Nephron progenitor cell (in vitro differentiated cells): ENCODE results near the gene RBMY1B.
"Not testable (repeated sequence)": the region's sequence is repeated elsewhere in the genome, so short reads cannot be mapped to it uniquely, and the experiment has no call there.

Experiments
- DNase-seq: peaks from one replicate; pipeline ENCODE4 v3.0.0; 2021
- H3K27ac Mint-ChIP-seq: 2 replicates; pipeline ENCODE4 v1.8.0; 2021; ENCODE audit warnings: mild to moderate bottlenecking, moderate library complexity, mixed read lengths
- H3K27me3 Mint-ChIP-seq: 2 replicates; pipeline ENCODE4 v1.8.0; 2021; ENCODE audit warnings: mild to moderate bottlenecking, low read depth, mixed read lengths; ENCODE audit not compliant: poor library complexity
- H3K36me3 Mint-ChIP-seq: 2 replicates; pipeline ENCODE4 v1.8.0; 2021; ENCODE audit warnings: low read depth, mixed read lengths
- H3K4me1 Mint-ChIP-seq: 2 replicates; pipeline ENCODE4 v1.8.0; 2021; ENCODE audit warnings: mixed read lengths
- H3K4me3 Mint-ChIP-seq: 2 replicates; pipeline ENCODE4 v1.8.0; 2021; ENCODE audit warnings: mild to moderate bottlenecking, moderate library complexity, mixed read lengths
- H3K9me3 Mint-ChIP-seq: 2 replicates; pipeline ENCODE4 v1.8.0; 2021; ENCODE audit warnings: mild to moderate bottlenecking, moderate library complexity, mixed read lengths
- CTCF ChIP-seq: fragments of 200-600 bp; sonication (generic); IDR thresholded peaks from 2 replicates; pipeline ENCODE4 v1.5.0; 2021; ENCODE audit warnings: antibody characterized with exemption

Gene RBMY1B

GRCh38 chrY:21511038-21511437 lies at the start of gene RBMY1B:
Gene RBMY1B (plus strand): TSS chrY:21511338. CDS start chrY:21513351, 2,013 bp downstream.
- H3K27me3 Mint-ChIP-seq, H3K4me1 Mint-ChIP-seq, H3K36me3 Mint-ChIP-seq, H3K4me3 Mint-ChIP-seq, H3K27ac Mint-ChIP-seq, DNase-seq, H3K9me3 Mint-ChIP-seq: not testable (repeated sequence)

- not testable (repeated sequence) for DNase-seq, H3K27ac Mint-ChIP-seq, H3K4me1 Mint-ChIP-seq, H3K27me3 Mint-ChIP-seq, H3K9me3 Mint-ChIP-seq, H3K36me3 Mint-ChIP-seq, H3K4me3 Mint-ChIP-seq
Observed at GRCh38 chrY:21462915-21463314, 48.2 kb upstream of the RBMY1B start.

- H3K9me3 Mint-ChIP-seq = no peaks in the 10 kb centered on the region
- no peak for TF ChIP-seq CTCF
- no peak overlapping the region for H3K27ac Mint-ChIP-seq
- DNase-seq = no peak
- H3K4me1 Mint-ChIP-seq = no peaks in the 10 kb centered on the region
- no peaks in the 10 kb centered on the region for H3K36me3 Mint-ChIP-seq
- no peak overlapping the region for H3K4me3 Mint-ChIP-seq
- H3K27me3 Mint-ChIP-seq = no peaks in the 10 kb centered on the region
Observed at GRCh38 chrY:21482967-21483366, 28.2 kb upstream of the RBMY1B start.

GRCh38 chrY:21534579-21534978 lies 23.4 kb downstream of the RBMY1B start, which contains the start of gene RBMY1A1:
Gene RBMY1A1 (plus strand): TSS chrY:21534879. CDS start chrY:21536892, 2,013 bp downstream.
- H3K27me3 Mint-ChIP-seq, DNase-seq, H3K4me1 Mint-ChIP-seq, H3K4me3 Mint-ChIP-seq, H3K36me3 Mint-ChIP-seq, H3K27ac Mint-ChIP-seq, H3K9me3 Mint-ChIP-seq: not testable (repeated sequence)

GRCh38 chrY:21559316-21559984 lies 48.3 kb downstream of the RBMY1B start:
- H3K27me3 Mint-ChIP-seq, H3K27ac Mint-ChIP-seq, H3K36me3 Mint-ChIP-seq: not testable (repeated sequence)

More at GRCh38 chrY:21559316-21559984, 48.3 kb downstream of the RBMY1B start:
- DNase-seq, H3K9me3 Mint-ChIP-seq, H3K4me3 Mint-ChIP-seq, H3K4me1 Mint-ChIP-seq: not testable (repeated sequence)
